ENCODE data around the gene MYO3B. TPM values are rescaled to one million over a fixed set of nuclear protein-coding genes. Genes with fewer than 3 reads are reported as not detected.

The MYO3B gene
- total RNA-seq, 1 donor from 2014 or later = not detected

DNA sequence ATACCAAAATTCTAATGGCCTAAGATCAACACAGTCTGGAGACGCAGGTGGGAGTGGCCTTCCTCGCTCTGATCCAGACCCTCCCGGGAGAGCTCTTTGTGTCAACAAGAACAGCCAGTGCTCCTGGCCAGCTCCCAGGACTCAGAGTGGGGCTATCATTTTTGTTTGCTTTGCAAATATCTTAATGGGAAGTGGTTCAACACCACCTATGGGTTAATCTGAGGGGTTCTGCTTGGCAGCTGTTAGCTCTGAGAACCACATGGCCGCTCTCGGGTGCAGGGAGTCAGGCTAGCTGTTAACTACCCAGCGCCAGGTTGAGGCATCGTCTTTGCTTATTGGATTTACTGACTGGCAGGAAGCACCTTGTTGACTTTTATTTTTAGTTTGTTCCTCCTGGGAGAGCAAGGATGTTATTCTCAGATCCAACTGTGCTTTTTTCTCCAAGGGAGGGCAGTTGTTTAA is 352.4 kb downstream of the MYO3B start:
- Mint-ChIP-seq H3K4me3 (ENCODE audit: unreplicated experiment) (peak overlapping the region; percentile 36), H3K36me3 (ENCODE audit: low read depth) (peaks cover 3% of the 10 kb centered on the region), H3K27me3 (ENCODE audit: low read depth) (peaks cover 10% of the 10 kb centered on the region), H3K27ac (ENCODE audit: unreplicated experiment) (peak overlapping the region; percentile 46), H3K9me3 (ENCODE audit: low read depth) (no peaks in the 10 kb centered on the region), H3K4me1 (ENCODE audit: low read depth) (peaks cover 39% of the 10 kb centered on the region)
- no peak for DNase-seq (ENCODE audit: low spot score)
- TF ChIP-seq, protein P1, sequence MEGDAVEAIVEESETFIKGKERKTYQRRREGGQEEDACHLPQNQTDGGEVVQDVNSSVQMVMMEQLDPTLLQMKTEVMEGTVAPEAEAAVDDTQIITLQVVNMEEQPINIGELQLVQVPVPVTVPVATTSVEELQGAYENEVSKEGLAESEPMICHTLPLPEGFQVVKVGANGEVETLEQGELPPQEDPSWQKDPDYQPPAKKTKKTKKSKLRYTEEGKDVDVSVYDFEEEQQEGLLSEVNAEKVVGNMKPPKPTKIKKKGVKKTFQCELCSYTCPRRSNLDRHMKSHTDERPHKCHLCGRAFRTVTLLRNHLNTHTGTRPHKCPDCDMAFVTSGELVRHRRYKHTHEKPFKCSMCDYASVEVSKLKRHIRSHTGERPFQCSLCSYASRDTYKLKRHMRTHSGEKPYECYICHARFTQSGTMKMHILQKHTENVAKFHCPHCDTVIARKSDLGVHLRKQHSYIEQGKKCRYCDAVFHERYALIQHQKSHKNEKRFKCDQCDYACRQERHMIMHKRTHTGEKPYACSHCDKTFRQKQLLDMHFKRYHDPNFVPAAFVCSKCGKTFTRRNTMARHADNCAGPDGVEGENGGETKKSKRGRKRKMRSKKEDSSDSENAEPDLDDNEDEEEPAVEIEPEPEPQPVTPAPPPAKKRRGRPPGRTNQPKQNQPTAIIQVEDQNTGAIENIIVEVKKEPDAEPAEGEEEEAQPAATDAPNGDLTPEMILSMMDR (IDR thresholded peaks at IDR 0.05) = peak; percentile 48

DNA sequence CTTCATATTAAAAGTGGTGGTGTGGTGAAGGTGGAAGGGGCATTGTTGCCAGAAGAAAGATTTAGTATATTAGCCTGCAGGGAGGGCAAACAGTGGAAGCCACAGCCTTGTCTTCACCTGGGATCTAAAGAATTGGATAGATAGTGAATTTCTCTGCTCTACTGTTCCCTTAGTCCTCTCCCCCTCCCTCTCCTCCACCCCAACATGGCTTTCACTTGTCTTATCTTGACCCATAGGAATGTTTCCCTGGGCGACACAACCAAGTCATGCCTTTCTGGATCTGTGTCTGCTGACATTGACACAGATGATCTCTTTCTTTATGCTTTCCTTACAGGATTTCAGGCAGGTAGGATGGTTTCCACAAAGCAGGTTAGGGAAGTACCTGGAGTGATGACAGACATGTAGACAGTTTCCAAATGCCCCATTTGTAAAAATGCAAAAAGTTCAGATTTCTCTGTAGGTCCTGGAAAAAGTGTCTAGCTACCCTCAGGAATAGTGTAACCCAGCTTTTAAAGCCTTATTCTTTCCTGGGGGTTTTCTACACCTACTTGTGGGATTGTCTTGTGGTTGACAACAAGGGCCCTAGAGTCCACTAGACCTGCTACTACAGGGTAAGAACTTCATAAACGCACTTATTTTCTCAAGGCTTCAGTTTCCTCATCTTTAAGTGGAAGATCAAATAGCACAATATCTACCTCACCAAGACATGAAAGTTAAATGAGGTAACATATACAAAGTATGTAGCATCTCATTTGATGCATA is 353.0 kb downstream of the MYO3B start:
- Mint-ChIP-seq H3K36me3 (ENCODE audit: low read depth) (peaks cover 3% of the 10 kb centered on the region), H3K9me3 (ENCODE audit: low read depth) (no peaks in the 10 kb centered on the region), H3K4me3 (ENCODE audit: unreplicated experiment) (no peak overlapping the region), H3K27ac (ENCODE audit: unreplicated experiment) (no peak overlapping the region), H3K27me3 (ENCODE audit: low read depth) (peaks cover 15% of the 10 kb centered on the region), H3K4me1 (ENCODE audit: low read depth) (peaks cover 32% of the 10 kb centered on the region)
- TF ChIP-seq, protein P1 (IDR thresholded peaks at IDR 0.05) = no peak
- DNase-seq (ENCODE audit: low spot score) = no peak

DNA sequence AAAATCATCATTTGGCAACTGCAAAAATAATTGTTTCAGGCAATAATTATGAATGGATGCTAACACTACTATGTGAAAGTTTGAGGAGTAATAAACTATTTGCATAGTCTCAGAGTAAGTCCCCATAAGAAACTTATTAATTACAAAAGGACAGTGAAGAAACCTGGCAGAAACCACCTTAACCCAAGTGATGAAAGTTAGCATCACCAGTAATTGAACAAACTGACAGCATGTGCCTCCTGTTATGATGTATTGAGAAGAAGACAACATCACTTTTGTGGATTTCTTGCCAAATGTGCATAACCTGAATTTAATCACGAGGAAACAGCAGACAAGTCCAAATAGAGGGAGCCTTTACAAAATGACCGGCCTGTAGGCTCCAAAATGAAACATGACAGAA is 353.9 kb downstream of the MYO3B start:
- H3K36me3 Mint-ChIP-seq (ENCODE audit: low read depth) = peaks cover 3% of the 10 kb centered on the region
- no peak overlapping the region for H3K4me3 Mint-ChIP-seq (ENCODE audit: unreplicated experiment)
- H3K9me3 Mint-ChIP-seq (ENCODE audit: low read depth) = no peaks in the 10 kb centered on the region
- peaks cover 15% of the 10 kb centered on the region for H3K27me3 Mint-ChIP-seq (ENCODE audit: low read depth)
- no peak overlapping the region for H3K27ac Mint-ChIP-seq (ENCODE audit: unreplicated experiment)
- DNase-seq (ENCODE audit: low spot score) = no peak
- TF ChIP-seq, protein P1 (IDR thresholded peaks at IDR 0.05) = no peak
- H3K4me1 Mint-ChIP-seq (ENCODE audit: low read depth) = peaks cover 25% of the 10 kb centered on the region

DNA sequence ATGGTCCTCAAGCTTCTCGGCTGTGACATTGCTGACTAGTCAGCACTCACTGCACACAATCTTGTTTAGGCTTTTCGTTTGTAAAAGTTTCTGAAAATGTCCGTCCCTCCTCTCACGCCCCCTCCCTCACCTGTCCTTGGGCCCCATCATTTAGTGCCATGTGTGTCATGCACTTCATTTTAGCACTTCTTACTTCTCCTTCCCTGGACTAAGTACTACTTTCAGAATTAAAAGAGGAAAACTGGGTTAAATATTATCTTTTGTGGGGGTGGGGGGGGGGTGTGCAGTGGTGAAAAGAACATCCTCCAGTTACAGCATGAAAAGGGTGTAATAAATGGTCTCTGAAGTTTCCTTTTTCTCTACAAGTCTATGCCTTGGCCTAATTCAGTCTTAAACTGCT is 355.2 kb downstream of the MYO3B start:
- H3K4me3 Mint-ChIP-seq (ENCODE audit: unreplicated experiment) = no peak overlapping the region
- peaks cover 3% of the 10 kb centered on the region for H3K36me3 Mint-ChIP-seq (ENCODE audit: low read depth)
- no peaks in the 10 kb centered on the region for H3K9me3 Mint-ChIP-seq (ENCODE audit: low read depth)
- peaks cover 18% of the 10 kb centered on the region for H3K4me1 Mint-ChIP-seq (ENCODE audit: low read depth)
- no peak for DNase-seq (ENCODE audit: low spot score)
- H3K27ac Mint-ChIP-seq (ENCODE audit: unreplicated experiment) = no peak overlapping the region
- TF ChIP-seq, protein P1 (IDR thresholded peaks at IDR 0.05) = no peak
- H3K27me3 Mint-ChIP-seq (ENCODE audit: low read depth) = peaks cover 19% of the 10 kb centered on the region

DNA sequence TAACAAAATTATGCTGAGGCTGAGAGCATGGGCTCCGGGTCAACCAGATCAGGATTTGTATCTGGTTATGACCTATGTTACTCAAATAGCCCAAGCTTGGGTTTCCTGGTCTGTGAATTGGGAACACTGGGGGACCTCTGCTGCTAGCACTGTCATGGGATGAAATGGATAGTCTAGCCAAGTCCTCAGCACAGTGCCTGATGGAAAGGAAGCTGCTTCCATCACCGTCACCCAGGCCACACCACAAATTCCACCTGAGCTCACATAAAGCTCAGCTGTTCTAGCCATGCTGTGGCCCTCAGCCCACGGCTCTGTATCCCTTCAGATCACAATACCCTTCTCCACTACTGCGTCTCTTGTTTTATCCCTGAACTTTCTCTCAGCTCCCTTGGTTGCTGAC is 357.6 kb downstream of the MYO3B start:
- Mint-ChIP-seq H3K4me3 (ENCODE audit: unreplicated experiment) (no peak overlapping the region), H3K4me1 (ENCODE audit: low read depth) (peaks cover 6% of the 10 kb centered on the region), H3K27ac (ENCODE audit: unreplicated experiment) (no peak overlapping the region), H3K27me3 (ENCODE audit: low read depth) (peaks cover 31% of the 10 kb centered on the region), H3K36me3 (ENCODE audit: low read depth) (peaks cover 3% of the 10 kb centered on the region), H3K9me3 (ENCODE audit: low read depth) (no peaks in the 10 kb centered on the region)
- TF ChIP-seq, protein P1 (IDR thresholded peaks at IDR 0.05) = no peak
- no peak for DNase-seq (ENCODE audit: low spot score)

All from chondrocyte (in vitro differentiated cells).